GM19099 (cell line): ENCODE measurements around the gene JAKMIP1.

ENCODE experiments used
- POLR2A ChIP-seq: IDR thresholded peaks from 3 replicates; pipeline ENCODE4 v1.6.1; 2011; ENCODE audit warnings: low read depth; ENCODE audit not compliant: insufficient read length; ENCODE audit errors: extremely low read depth

The JAKMIP1 gene

DNA sequence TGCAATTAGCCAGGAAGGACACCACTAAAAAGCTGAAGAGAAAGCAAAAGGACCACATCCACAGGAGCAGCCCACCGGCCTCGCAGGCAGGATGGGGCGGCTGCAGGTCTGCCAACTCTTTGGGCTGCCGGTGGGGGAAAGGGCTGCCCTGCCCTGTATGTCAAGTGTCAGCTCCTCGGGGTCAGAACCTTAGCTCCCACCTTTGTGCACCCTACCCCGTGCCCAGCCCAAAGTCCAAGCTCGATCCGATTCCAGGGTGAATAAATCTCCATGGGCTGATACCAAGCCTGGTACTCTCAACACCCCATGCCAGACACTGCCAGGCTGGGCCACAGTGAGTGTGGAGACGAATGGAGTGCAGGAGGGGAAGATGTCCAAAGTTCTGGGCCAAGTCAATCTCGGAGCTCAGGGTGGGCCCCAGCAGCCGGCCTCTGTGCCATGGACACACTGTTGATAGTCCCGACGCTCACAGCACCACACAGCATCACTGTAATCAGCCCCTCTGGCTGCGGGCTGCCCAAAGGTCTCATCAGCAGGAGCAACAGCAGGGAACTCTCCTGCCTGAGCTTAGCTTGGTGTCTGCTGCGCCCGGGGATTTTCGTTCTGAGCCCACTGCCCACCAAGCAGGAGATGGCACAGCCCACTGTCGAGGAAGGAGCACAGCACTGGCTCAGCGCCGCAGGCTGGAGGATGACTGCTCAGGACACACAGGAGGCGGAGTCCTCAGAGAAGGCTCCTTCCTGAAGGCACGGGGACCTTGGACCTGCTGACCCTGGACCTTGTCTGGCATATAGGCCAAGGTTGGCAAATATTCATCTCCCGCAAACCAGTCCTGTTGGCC lies 84.4 kb downstream of the JAKMIP1 start:
- no peak for TF ChIP-seq POLR2A

DNA sequence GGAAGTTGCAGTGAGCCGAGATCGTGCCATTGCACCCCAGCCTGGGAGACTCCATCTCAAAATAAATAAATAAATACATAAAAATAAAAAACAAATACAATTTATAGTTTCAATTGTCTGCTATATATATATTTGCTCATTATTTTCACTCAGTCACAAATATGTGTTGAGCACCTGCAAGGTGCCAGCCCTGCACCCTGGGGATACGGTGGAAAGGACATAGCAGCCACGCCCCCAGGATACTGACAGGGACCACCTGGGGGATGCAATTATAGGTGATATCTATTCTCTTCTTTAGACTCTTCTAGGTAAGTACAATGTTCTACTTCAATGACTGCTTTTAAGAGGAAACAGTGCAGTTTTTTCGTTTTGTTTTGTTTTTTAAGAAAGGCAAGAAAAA lies 85.0 kb downstream of the JAKMIP1 start:
- TF ChIP-seq POLR2A = no peak

DNA sequence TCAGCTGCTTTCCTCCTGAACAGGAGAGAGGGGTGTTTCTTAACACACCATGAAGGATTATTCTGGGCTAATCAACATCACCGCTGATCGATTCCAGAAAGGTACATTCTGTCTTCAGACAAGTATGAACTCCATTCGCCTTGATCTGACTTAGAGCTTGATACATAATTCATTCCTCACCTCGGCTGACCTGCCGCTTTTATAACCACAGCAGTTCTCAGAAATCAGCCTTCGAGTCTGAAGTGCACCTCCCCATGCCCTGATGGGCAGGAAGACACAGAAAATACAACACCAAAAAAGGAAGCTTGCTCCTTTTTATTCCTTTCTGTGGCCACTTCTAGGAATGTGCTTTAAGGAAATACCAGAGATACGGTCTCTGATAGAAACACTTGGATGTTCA lies 85.7 kb downstream of the JAKMIP1 start:
- TF ChIP-seq POLR2A = no peak

DNA sequence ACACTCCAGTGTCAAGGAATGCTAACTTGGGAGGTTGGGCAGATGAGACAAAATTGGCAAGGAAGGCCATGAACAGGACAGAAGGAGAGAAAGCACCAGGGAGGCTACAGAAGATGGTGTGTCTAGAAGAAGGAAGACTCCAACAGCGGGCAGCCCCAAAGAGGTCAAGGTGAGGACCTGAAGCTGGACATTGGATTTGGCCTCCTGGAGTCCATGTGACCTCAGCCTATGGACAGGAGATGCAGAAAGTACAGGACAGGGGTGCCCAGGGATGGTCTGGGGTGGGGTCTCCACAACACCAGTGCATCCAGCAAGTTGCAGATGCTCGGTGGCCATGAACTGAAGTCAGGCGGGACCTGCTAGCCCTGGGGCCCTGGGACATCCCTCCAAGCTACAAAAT lies 86.2 kb downstream of the JAKMIP1 start:
- TF ChIP-seq POLR2A = no peak

DNA sequence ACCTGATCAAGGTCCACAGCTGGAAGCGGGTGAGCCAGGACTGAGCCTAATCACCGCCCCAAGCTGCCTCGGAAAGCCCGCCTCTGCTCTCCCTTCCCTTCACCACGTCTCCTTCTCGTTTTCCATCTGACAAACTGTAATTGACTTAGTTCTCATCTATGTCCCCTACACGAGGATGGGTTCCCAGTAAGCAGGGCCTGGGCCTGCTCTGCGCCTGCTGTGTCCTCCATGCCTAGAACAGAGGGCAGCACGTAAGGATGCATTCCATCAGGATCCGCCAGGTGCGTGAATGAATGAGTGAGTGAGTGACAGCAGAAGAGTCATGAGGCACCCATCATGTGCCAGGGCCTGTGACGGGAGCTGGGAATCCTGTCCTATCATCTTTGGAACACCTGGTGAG lies 86.7 kb downstream of the JAKMIP1 start:
- no peak for TF ChIP-seq POLR2A

GRCh38 chr4:6112606-6113290 lies 87.6 kb downstream of the JAKMIP1 start:
- no peak for TF ChIP-seq POLR2A

GRCh38 chr4:6111354-6111960 lies 88.9 kb downstream of the JAKMIP1 start:
- TF ChIP-seq POLR2A = no peak

- no peak for TF ChIP-seq POLR2A
These were observed 89.5 kb downstream of the JAKMIP1 start for GRCh38 chr4:6110681-6111353.

DNA sequence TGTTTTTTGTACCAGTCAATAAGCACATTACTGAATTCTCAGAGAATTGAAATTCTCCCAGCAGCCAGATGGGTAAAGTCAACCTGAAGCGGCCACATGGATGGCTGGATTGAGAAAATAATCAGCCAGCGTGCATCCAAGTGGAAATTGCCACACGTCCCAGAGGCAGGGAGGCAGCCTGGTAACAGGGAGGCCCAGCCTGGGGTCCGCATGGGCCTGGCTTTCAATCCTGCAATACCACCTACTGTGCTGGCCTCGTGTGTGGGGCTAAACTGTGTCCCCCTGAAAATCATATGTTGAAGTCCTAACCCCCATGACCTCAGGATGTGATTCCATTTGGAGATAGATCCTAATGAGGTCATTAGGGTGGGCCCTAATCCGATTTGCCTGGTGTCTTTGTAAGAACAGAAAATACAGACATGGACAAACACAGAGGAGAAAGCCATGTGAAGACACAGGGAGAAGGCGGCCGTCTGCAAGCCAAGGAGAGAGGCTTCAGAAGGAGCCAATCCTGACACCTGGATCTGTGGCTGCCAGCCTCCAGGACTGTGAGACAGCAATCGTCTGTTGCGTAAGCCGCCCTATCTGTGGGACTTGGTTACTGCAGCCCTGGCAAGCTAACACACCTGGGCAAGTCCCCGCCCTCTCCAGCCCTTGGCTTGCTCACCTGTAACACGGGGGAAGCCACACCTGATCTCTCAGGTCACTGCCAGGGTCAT lies 90.3 kb downstream of the JAKMIP1 start:
- no peak for TF ChIP-seq POLR2A

- no peak for TF ChIP-seq POLR2A
These were observed 92.5 kb downstream of the JAKMIP1 start for GRCh38 chr4:6107886-6108285.

DNA sequence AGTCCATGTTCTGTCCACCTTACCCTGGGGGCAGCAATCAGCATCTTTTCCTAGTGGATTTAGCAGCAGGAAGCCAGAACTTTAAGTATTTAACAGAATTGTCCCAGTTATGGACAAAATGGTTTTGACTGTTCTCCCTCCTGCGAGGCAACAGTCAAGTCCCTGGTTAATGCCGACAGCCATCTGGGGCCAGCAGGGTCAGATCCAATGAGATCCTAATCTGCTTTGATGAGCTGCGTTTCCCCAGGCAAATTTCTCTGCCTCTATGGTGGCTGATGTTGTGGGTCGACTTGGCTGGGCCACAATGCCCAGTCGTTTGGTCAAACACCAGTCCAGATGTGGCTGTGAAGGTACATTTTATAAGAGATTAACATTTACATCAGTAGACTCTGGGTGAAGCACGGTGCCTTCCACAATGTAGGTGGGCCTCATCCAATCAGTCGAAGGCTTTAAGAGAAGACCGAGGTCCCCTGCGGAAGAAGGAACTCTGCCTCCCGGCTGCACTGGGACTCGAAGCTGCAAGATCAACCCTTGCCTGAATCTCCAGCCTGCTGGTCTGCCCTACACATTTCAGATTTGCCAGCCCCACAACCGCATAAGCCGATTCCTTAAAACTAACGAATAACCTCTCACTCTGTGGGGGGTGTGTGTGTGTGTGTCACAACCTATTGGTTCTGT lies 93.1 kb downstream of the JAKMIP1 start:
- TF ChIP-seq POLR2A = no peak

DNA sequence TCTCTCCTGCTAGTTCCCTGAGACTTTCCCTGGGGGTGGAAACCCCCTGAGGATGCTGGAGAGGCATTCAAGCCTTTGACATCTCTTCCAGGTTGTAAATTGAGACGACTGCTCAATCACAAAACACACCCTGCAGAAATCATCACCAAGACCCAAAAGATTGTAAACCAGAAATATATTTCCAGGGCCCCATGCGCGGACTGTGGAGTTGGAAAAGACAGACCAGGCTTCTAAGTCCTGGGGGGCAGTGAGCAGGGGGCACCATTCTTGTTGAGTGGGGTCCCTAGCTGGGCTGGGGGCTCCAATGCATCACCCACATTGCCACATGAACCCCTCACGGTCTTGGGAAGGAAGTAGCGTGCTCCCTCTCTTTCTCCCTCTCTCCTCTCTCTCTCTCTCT lies 94.2 kb downstream of the JAKMIP1 start:
- no peak for TF ChIP-seq POLR2A

- no peak for TF ChIP-seq POLR2A
These were observed 94.9 kb downstream of the JAKMIP1 start for GRCh38 chr4:6105311-6105911.
